COLO829 (cell line): Measurements from ENCODE around the gene ACAT2.
A peak's percentile ranks its signal among the peaks of the same experiment; 100 is the strongest.
"Not testable (repeated sequence)": the region's sequence is repeated elsewhere in the genome, so short reads cannot be mapped to it uniquely, and the experiment has no call there.

Source experiments
- DNase-seq: peaks from one replicate; pipeline ENCODE4 v3.0.0; 2012; ENCODE audit warnings: low spot score

The ACAT2 gene

GRCh38 chr6:159772196-159772595 is 10.4 kb downstream of the ACAT2 start:
- DNase-seq: no peak

- DNase-seq: no peak
These were observed 15.5 kb downstream of the ACAT2 start for GRCh38 chr6:159777240-159777904.

GRCh38 chr6:159778131-159778530 is 16.3 kb downstream of the ACAT2 start:
- DNase-seq: no peak

- DNase-seq: no peak
These were observed 16.8 kb downstream of the ACAT2 start for GRCh38 chr6:159778542-159779103.

- DNase-seq: no peak
These were observed 26.4 kb downstream of the ACAT2 start for GRCh38 chr6:159788276-159788675.

GRCh38 chr6:159788753-159789376 is 27.0 kb downstream of the ACAT2 start:
- peak; percentile 28 for DNase-seq

- peak; percentile 99 for DNase-seq
These were observed 27.7 kb downstream of the ACAT2 start, which contains the start of gene TCP1 for GRCh38 chr6:159789377-159790148. TCP1 (minus strand) TSS chr6:159789602; CDS start chr6:159789468, 134 bp downstream.

- DNase-seq: peak; percentile 88
These were observed 28.5 kb downstream of the ACAT2 start, which contains the start of gene MRPL18 for GRCh38 chr6:159790149-159790955. MRPL18 (plus strand) TSS chr6:159790467; CDS start chr6:159790588, 121 bp downstream.

- no peak for DNase-seq
These were observed 29.2 kb downstream of the ACAT2 start for GRCh38 chr6:159790956-159791598.

- DNase-seq: not testable (repeated sequence)
These were observed 33.1 kb downstream of the ACAT2 start for GRCh38 chr6:159794976-159795375.

- no peak for DNase-seq
These were observed 35.7 kb downstream of the ACAT2 start for GRCh38 chr6:159797554-159797953.

- no peak for DNase-seq
These were observed 38.5 kb downstream of the ACAT2 start, which contains the start of gene PNLDC1 for GRCh38 chr6:159800141-159800865. PNLDC1 (plus strand) TSS chr6:159800276; CDS start chr6:159800308, 32 bp downstream.

GRCh38 chr6:159801935-159802334 is 40.1 kb downstream of the ACAT2 start:
- no peak for DNase-seq

GRCh38 chr6:159804504-159804903 is 42.7 kb downstream of the ACAT2 start:
- DNase-seq: no peak

- no peak for DNase-seq
These were observed 43.7 kb downstream of the ACAT2 start for GRCh38 chr6:159805440-159806020.

GRCh38 chr6:159806021-159806458 is 44.2 kb downstream of the ACAT2 start:
- DNase-seq: no peak

GRCh38 chr6:159807150-159807858 is 45.5 kb downstream of the ACAT2 start:
- peak; percentile 57 for DNase-seq

- DNase-seq: no peak
These were observed 46.8 kb downstream of the ACAT2 start for GRCh38 chr6:159808647-159809046.

- no peak for DNase-seq
These were observed 47.3 kb downstream of the ACAT2 start for GRCh38 chr6:159809149-159809548.
